SU-DHL-6 (cell line): ENCODE measurements around the gene EHMT2.

Source experiments
- H2AFZ ChIP-seq: fragments of 200-600 bp; sonication (generic); 2 replicates; pipeline ENCODE4 v1.6.1; 2014; ENCODE audit warnings: low read depth, mild to moderate bottlenecking, moderate library complexity, mixed read lengths, antibody characterized with exemption, low read length; ENCODE audit not compliant: severe bottlenecking
- H3F3A ChIP-seq: fragments of 200-600 bp; shearing (Covaris generic); 2 replicates; pipeline ENCODE4 v1.6.0; 2016; ENCODE audit warnings: antibody characterized with exemption, mild to moderate bottlenecking; ENCODE audit not compliant: insufficient read depth
- H3K27ac ChIP-seq: fragments of 200-600 bp; sonication (generic); 2 replicates; pipeline ENCODE4 v1.5.1; 2016; ENCODE audit warnings: low read depth, mild to moderate bottlenecking, low read length, moderate library complexity, mixed read lengths
- H3K27me3 ChIP-seq: fragments of 200-600 bp; sonication (generic), shearing (Covaris generic); 2 replicates; pipeline ENCODE4 v1.6.0; 2014; ENCODE audit warnings: mild to moderate bottlenecking, low read length
- H3K36me3 ChIP-seq: fragments of 200-600 bp; sonication (generic); 2 replicates; pipeline ENCODE4 v1.6.1; 2014; ENCODE audit warnings: mild to moderate bottlenecking, low read length, mixed read lengths
- H3K4me2 ChIP-seq: fragments of 300-600, 200-600 bp; shearing (Covaris generic), sonication (generic); 2 replicates; pipeline ENCODE4 v1.6.0; 2014; ENCODE audit warnings: low read length, low read depth, mild to moderate bottlenecking; ENCODE audit not compliant: poor library complexity, severe bottlenecking
- H3K4me3 ChIP-seq: fragments of 200-600 bp; sonication (generic); 2 replicates; pipeline ENCODE4 v1.5.1; 2014; ENCODE audit warnings: antibody characterized with exemption, low read length, mild to moderate bottlenecking, mixed read lengths; ENCODE audit not compliant: insufficient read depth, poor library complexity, severe bottlenecking
- H3K79me2 ChIP-seq: fragments of 200-600 bp; sonication (generic); 2 replicates; pipeline ENCODE4 v1.6.1; 2014; ENCODE audit warnings: mild to moderate bottlenecking, low read length, moderate library complexity; ENCODE audit not compliant: insufficient read depth
- H3K9ac ChIP-seq: fragments of 200-600 bp; sonication (generic); 2 replicates; pipeline ENCODE4 v1.7.0; 2014; ENCODE audit warnings: mild to moderate bottlenecking, low read length
- H3K9me2 ChIP-seq: fragments of 200-600 bp; sonication (generic); replicated peaks from 2 replicates; pipeline ENCODE4 v1.6.1; 2014; ENCODE audit warnings: low read length; ENCODE audit not compliant: insufficient read depth
- H3K9me3 ChIP-seq: fragments of 200-600 bp; sonication (generic); 2 replicates; pipeline ENCODE4 v1.6.1; 2014; ENCODE audit warnings: low read length, mixed read lengths; ENCODE audit not compliant: insufficient read depth
- H4K20me1 ChIP-seq: fragments of 200-600 bp; sonication (generic); 2 replicates; pipeline ENCODE4 v1.6.1; 2014; ENCODE audit warnings: low read depth, mild to moderate bottlenecking, antibody characterized with exemption, low read length, moderate library complexity, mixed read lengths
- EZH2phosphoT487 ChIP-seq: fragments of 200-600 bp; sonication (generic), shearing (Covaris generic); conservative IDR thresholded peaks from 2 replicates; pipeline ENCODE4 v1.6.1; 2018; ENCODE audit warnings: mild to moderate bottlenecking, antibody characterized with exemption, low read length, moderate library complexity, mixed read lengths
- TF ChIP-seq, protein P1 (sequence below): fragments of 200-600 bp; sonication (generic); IDR thresholded peaks from one replicate; pipeline ENCODE4 v1.5.1; 2017; ENCODE audit warnings: antibody characterized with exemption, mild to moderate bottlenecking, low read length, moderate library complexity; ENCODE audit not compliant: insufficient read depth, poor library complexity, severe bottlenecking

EHMT2 gene

DNA sequence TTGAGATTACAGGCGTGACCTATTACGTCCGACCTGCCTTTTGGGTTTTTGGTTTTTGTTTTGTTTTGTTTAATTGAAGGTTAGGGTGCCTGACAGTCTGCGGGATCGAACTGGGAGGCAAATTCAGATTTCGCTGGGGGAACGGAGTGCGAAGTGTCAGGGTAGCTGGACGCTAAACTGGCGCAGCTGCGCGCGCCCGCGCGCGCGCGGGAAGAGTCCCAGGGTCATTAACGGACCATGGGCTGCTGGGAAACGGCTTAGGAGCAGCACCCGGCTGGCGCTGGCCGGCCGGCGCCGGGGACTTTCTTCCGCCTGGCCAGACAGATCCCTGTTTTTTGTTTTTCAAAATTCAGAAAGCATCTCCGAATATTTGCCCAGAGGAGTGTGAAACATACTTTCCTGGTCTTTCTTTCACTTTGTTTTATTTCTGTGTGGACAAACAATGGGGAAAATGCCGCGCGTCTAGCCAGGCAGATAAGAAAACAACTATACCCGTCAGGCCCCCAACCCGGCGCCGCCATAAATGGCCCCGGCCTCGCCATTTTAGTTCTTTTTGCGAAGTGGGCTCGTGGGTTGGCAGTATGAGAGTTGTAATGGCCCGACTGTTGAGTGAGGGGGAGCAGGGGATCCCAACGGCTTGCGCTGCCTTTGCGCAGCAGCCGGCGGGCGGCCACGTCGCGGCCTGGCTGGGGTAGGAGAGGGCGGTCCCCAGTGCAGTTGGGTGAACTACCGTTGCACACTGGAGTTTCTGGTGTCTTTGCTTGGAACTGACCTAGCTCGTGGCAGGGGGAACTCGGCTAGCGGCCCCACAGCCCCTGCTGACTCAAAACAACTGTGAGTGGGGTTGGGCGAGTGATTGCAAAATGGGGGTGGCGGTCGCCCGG lies 62.9 kb downstream of the EHMT2 start:
- TF ChIP-seq EZH2phosphoT487 = no peak
- TF ChIP-seq, protein P1, sequence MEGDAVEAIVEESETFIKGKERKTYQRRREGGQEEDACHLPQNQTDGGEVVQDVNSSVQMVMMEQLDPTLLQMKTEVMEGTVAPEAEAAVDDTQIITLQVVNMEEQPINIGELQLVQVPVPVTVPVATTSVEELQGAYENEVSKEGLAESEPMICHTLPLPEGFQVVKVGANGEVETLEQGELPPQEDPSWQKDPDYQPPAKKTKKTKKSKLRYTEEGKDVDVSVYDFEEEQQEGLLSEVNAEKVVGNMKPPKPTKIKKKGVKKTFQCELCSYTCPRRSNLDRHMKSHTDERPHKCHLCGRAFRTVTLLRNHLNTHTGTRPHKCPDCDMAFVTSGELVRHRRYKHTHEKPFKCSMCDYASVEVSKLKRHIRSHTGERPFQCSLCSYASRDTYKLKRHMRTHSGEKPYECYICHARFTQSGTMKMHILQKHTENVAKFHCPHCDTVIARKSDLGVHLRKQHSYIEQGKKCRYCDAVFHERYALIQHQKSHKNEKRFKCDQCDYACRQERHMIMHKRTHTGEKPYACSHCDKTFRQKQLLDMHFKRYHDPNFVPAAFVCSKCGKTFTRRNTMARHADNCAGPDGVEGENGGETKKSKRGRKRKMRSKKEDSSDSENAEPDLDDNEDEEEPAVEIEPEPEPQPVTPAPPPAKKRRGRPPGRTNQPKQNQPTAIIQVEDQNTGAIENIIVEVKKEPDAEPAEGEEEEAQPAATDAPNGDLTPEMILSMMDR = no peak
- H3K4me3 ChIP-seq = peak overlapping the region; percentile 92
- peaks cover 63% of the 10 kb centered on the region for H3K79me2 ChIP-seq
- H3K9me2 ChIP-seq = no peaks in the 10 kb centered on the region
- H3K4me2 ChIP-seq = peak overlapping the region; percentile 97
- H3K9ac ChIP-seq = peak overlapping the region; percentile 96
- peaks cover 93% of the 10 kb centered on the region for H3F3A ChIP-seq
- peaks cover 41% of the 10 kb centered on the region for H3K36me3 ChIP-seq
- no peaks in the 10 kb centered on the region for H3K27me3 ChIP-seq
- H3K9me3 ChIP-seq = no peaks in the 10 kb centered on the region
- peak overlapping the region; percentile 90 for H3K27ac ChIP-seq
- peaks cover 25% of the 10 kb centered on the region for H4K20me1 ChIP-seq
- H2AFZ ChIP-seq = peak overlapping the region; percentile 79

DNA sequence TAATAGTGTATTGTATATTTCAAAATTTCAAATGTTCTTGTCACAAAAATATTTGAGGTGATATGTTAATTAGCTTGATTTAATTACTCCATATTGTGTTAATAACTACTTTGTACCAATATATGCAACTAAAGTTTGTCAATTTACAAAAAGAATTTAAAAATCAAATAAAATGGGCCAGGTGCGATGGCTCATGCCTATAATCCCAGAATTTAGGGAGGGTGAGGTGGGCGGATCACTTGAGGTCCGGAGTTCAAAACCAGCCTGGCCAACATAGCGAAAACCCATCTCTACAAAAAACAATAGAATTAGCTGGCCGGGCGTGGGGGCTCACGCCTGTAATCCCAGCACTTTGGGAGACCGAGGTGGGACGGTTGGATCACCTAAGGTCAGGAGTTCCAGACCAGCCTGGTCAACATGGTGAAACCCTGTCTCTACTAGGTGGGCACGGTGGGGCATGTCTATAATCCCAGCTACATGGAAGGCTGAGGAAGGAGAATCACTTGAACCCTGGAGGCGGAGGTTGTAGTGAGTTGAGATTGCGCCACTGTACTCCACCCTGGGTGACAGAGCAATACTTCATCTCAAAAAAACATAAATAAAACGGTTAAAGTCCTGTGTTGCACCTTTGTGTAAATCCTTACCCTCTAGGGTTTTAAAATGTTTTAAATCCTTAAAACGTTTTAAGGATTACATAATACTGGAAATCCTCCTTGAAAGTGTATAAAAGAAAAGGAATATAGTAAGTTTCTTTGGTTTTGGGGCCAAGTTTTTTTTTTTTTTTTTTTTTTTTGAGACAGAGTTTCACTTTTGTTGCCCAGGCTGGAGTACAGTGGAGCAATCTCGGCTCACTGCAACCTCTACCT lies 65.9 kb downstream of the EHMT2 start:
- H3F3A ChIP-seq = peaks cover 62% of the 10 kb centered on the region
- peaks cover 14% of the 10 kb centered on the region for H3K36me3 ChIP-seq
- TF ChIP-seq, protein P1 = no peak
- no peak for TF ChIP-seq EZH2phosphoT487
- peak overlapping the region; percentile 56 for H3K4me3 ChIP-seq
- H3K9ac ChIP-seq = peak overlapping the region; percentile 53
- peaks cover 4% of the 10 kb centered on the region for H4K20me1 ChIP-seq
- H3K4me2 ChIP-seq = peak overlapping the region; percentile 88
- H3K9me3 ChIP-seq = no peaks in the 10 kb centered on the region
- no peaks in the 10 kb centered on the region for H3K9me2 ChIP-seq
- H3K79me2 ChIP-seq = peaks cover 43% of the 10 kb centered on the region
- no peak overlapping the region for H2AFZ ChIP-seq
- H3K27ac ChIP-seq = peak overlapping the region; percentile 90
- no peaks in the 10 kb centered on the region for H3K27me3 ChIP-seq

DNA sequence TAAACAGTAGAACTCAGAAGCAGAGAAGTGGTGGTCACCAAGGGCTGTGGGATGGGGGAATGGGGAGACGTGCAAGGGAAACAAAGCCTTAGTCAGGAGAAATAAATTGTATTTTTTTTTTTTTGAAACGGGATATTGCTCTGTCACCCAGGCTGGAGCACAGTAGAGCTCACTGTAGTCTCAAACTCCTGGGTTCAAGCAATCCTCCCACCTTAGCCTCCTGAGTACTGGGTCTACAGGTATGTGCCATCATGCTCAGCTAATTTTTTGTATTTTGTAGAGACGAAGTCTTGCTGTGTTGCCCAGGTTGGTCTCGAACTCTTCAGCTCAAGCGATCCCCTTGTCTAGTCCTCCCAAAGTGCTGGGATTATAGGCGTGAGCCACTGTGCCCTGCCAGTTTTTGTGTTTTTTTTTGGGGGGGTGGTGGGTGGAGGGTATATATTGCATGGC lies 66.6 kb downstream of the EHMT2 start:
- peaks cover 37% of the 10 kb centered on the region for H3K79me2 ChIP-seq
- peak overlapping the region; percentile 56 for H3K4me3 ChIP-seq
- H3K9ac ChIP-seq = peak overlapping the region; percentile 53
- no peaks in the 10 kb centered on the region for H3K27me3 ChIP-seq
- TF ChIP-seq, protein P1 = no peak
- no peak for TF ChIP-seq EZH2phosphoT487
- peak overlapping the region; percentile 88 for H3K4me2 ChIP-seq
- H3K9me2 ChIP-seq = no peaks in the 10 kb centered on the region
- H3K27ac ChIP-seq = peak overlapping the region; percentile 90
- peaks cover 8% of the 10 kb centered on the region for H3K36me3 ChIP-seq
- H4K20me1 ChIP-seq = no peaks in the 10 kb centered on the region; the same call in 1 of the 2 replicates
- peak overlapping the region; percentile 16 for H2AFZ ChIP-seq
- H3F3A ChIP-seq = peaks cover 56% of the 10 kb centered on the region
- no peaks in the 10 kb centered on the region for H3K9me3 ChIP-seq
